Skeletal muscle satellite cell (primary cell): ENCODE data around the gene MYBPC2.

ENCODE experiments used
- H3K27me3 ChIP-seq: 2 replicates; pipeline ENCODE4 v1.7.0; 2013; ENCODE audit warnings: low read length; ENCODE audit not compliant: control insufficient read depth, insufficient read depth
- H3K36me3 ChIP-seq: 2 replicates; pipeline ENCODE4 v1.7.0; 2013; ENCODE audit warnings: mild to moderate bottlenecking, control low read depth, low read length; ENCODE audit not compliant: insufficient read depth
- H3K4me1 ChIP-seq: 2 replicates; pipeline ENCODE4 v1.7.0; 2013; ENCODE audit warnings: low read length; ENCODE audit not compliant: control insufficient read depth, insufficient read depth
- H3K4me2 ChIP-seq: 2 replicates; pipeline ENCODE4 v1.7.0; 2013; ENCODE audit warnings: mild to moderate bottlenecking, low read length
- H3K4me3 ChIP-seq: 2 replicates; pipeline ENCODE4 v1.7.0; 2013; ENCODE audit warnings: low read length
- H3K9ac ChIP-seq: 2 replicates; pipeline ENCODE4 v1.7.0; 2013; ENCODE audit warnings: mild to moderate bottlenecking, low read depth, low read length, moderate library complexity
- H3K9me3 ChIP-seq: replicated peaks from 2 replicates; pipeline ENCODE4 v1.7.0; 2013; ENCODE audit warnings: mild to moderate bottlenecking, control low read depth, low read length

MYBPC2 gene

GRCh38 chr19:50455992-50456391, 23.3 kb downstream of the MYBPC2 start:
- Histone ChIP-seq H3K4me1 (peaks cover 6% of the 10 kb centered on the region), H3K27me3 (peaks cover 7% of the 10 kb centered on the region), H3K9ac (no peak overlapping the region), H3K4me2 (no peak overlapping the region), H3K4me3 (no peak overlapping the region), H3K36me3 (no peaks in the 10 kb centered on the region), H3K9me3 (no peaks in the 10 kb centered on the region)

GRCh38 chr19:50457300-50457699, 24.6 kb downstream of the MYBPC2 start:
- Histone ChIP-seq H3K9me3 (no peaks in the 10 kb centered on the region), H3K27me3 (peaks cover 7% of the 10 kb centered on the region), H3K9ac (no peak overlapping the region), H3K36me3 (no peaks in the 10 kb centered on the region), H3K4me1 (peaks cover 6% of the 10 kb centered on the region), H3K4me3 (no peak overlapping the region), H3K4me2 (no peak overlapping the region)

- H3K4me3 ChIP-seq: no peak overlapping the region
- no peaks in the 10 kb centered on the region for H3K9me3 ChIP-seq
- H3K9ac ChIP-seq: no peak overlapping the region
These were observed 25.8 kb downstream of the MYBPC2 start for GRCh38 chr19:50458396-50459066.

GRCh38 chr19:50459067-50459456, 26.4 kb downstream of the MYBPC2 start:
- H3K4me3 ChIP-seq: no peak overlapping the region
- H3K27me3 ChIP-seq: peaks cover 7% of the 10 kb centered on the region
- no peak overlapping the region for H3K4me2 ChIP-seq
- H3K9me3 ChIP-seq: no peaks in the 10 kb centered on the region
- peaks cover 6% of the 10 kb centered on the region for H3K4me1 ChIP-seq
- no peak overlapping the region for H3K9ac ChIP-seq
- H3K36me3 ChIP-seq: no peaks in the 10 kb centered on the region

More at GRCh38 chr19:50458396-50459066, 25.8 kb downstream of the MYBPC2 start:
- peaks cover 6% of the 10 kb centered on the region for H3K4me1 ChIP-seq
- H3K36me3 ChIP-seq: no peaks in the 10 kb centered on the region
- peaks cover 7% of the 10 kb centered on the region for H3K27me3 ChIP-seq
- no peak overlapping the region for H3K4me2 ChIP-seq

- no peak overlapping the region for H3K4me3 ChIP-seq
- H3K36me3 ChIP-seq: no peaks in the 10 kb centered on the region
- no peak overlapping the region for H3K9ac ChIP-seq
- H3K4me1 ChIP-seq: peaks cover 6% of the 10 kb centered on the region
- no peaks in the 10 kb centered on the region for H3K9me3 ChIP-seq
- no peak overlapping the region for H3K4me2 ChIP-seq
- H3K27me3 ChIP-seq: peaks cover 7% of the 10 kb centered on the region
These were observed 26.9 kb downstream of the MYBPC2 start for GRCh38 chr19:50459638-50460037.

- H3K9ac ChIP-seq: no peak overlapping the region
- H3K27me3 ChIP-seq: peaks cover 7% of the 10 kb centered on the region
- no peak overlapping the region for H3K4me3 ChIP-seq
- no peaks in the 10 kb centered on the region for H3K36me3 ChIP-seq
- H3K9me3 ChIP-seq: no peaks in the 10 kb centered on the region
- peaks cover 6% of the 10 kb centered on the region for H3K4me1 ChIP-seq
- peak overlapping the region; percentile 37 for H3K4me2 ChIP-seq
These were observed 27.6 kb downstream of the MYBPC2 start for GRCh38 chr19:50460161-50460765.

GRCh38 chr19:50461066-50461875, 28.6 kb downstream of the MYBPC2 start:
- Histone ChIP-seq H3K27me3 (peaks cover 7% of the 10 kb centered on the region), H3K4me2 (no peak overlapping the region), H3K36me3 (no peaks in the 10 kb centered on the region), H3K4me3 (no peak overlapping the region), H3K4me1 (peaks cover 9% of the 10 kb centered on the region), H3K9me3 (no peaks in the 10 kb centered on the region), H3K9ac (no peak overlapping the region)

GRCh38 chr19:50462970-50463369, 30.3 kb downstream of the MYBPC2 start:
- no peaks in the 10 kb centered on the region for H3K9me3 ChIP-seq
- H3K4me3 ChIP-seq: no peak overlapping the region

GRCh38 chr19:50464348-50464747, 31.7 kb downstream of the MYBPC2 start:
- H3K36me3 ChIP-seq: no peaks in the 10 kb centered on the region
- H3K9me3 ChIP-seq: no peaks in the 10 kb centered on the region
- no peaks in the 10 kb centered on the region for H3K27me3 ChIP-seq
- peaks cover 11% of the 10 kb centered on the region for H3K4me1 ChIP-seq
- no peak overlapping the region for H3K9ac ChIP-seq
- H3K4me2 ChIP-seq: no peak overlapping the region
- H3K4me3 ChIP-seq: no peak overlapping the region

More at GRCh38 chr19:50462970-50463369, 30.3 kb downstream of the MYBPC2 start:
- Histone ChIP-seq H3K4me2 (no peak overlapping the region), H3K27me3 (peaks cover 4% of the 10 kb centered on the region), H3K9ac (no peak overlapping the region), H3K36me3 (no peaks in the 10 kb centered on the region), H3K4me1 (peaks cover 11% of the 10 kb centered on the region)

- H3K4me2 ChIP-seq: no peak overlapping the region
- H3K9ac ChIP-seq: no peak overlapping the region
- no peak overlapping the region for H3K4me3 ChIP-seq
- H3K36me3 ChIP-seq: no peaks in the 10 kb centered on the region
- no peaks in the 10 kb centered on the region for H3K27me3 ChIP-seq
- H3K4me1 ChIP-seq: peaks cover 10% of the 10 kb centered on the region
- no peaks in the 10 kb centered on the region for H3K9me3 ChIP-seq
These were observed 32.3 kb downstream of the MYBPC2 start for GRCh38 chr19:50465000-50465399.

- Histone ChIP-seq H3K36me3 (no peaks in the 10 kb centered on the region), H3K9ac (no peak overlapping the region), H3K4me1 (peaks cover 5% of the 10 kb centered on the region), H3K4me2 (peak overlapping the region; percentile 28), H3K27me3 (no peaks in the 10 kb centered on the region), H3K9me3 (no peaks in the 10 kb centered on the region), H3K4me3 (no peak overlapping the region)
These were observed 33.5 kb downstream of the MYBPC2 start for GRCh38 chr19:50465986-50466705.
